GM11168 (cell line): ENCODE data around the gene YPEL2.
"Not testable (repeated sequence)": the region's sequence is repeated elsewhere in the genome, so short reads cannot be mapped to it uniquely, and the experiment has no call there.

Experiments used
- in situ Hi-C: fragments of 300-500 bp; cut with MboI; formaldehyde crosslinking; loops from one replicate; pipeline ENCODE4 v1.12.0; 2022; ENCODE audit warnings: low sequenced_read_pairs; ENCODE audit not compliant: unreplicated experiment

YPEL2 gene

DNA sequence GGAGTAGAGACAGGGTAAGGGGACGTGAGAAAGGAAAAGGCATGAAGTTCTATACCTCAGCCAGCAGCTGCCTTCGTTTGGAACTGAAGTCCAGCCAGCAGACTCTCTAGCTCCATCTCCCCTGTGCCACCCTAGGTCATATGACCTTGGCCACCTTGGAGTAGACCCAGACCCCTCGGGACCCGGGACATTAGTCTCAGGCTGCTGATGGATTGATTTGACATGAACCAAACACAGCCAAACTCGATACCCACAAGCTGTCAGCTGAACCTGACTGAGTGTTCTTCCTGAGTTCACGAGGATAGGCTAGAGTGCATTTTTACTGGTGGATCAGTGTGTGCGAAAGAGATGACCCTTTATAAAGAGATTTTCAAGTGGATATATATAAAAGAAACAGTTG, 68.5 kb downstream of the YPEL2 start:
- in situ Hi-C loops, result no loop called here

DNA sequence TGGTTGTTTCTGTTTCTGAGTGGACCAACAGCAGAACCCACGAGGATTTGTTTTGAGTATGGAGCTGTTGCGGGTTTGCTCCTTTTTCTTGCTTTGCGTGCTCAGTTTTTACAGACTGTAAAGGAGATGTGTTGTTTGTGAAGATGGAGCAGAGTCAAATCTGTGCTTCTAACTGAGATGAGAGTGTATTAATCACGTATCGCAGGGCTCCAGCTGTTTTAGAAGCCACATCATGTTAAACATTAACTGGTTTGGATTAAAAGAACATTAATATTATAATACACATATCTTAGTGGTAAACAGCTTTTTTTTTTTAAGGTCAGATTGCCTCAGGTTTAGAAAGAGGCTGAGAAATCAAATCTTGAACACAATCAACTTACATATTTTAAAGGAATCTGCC, 69.4 kb downstream of the YPEL2 start:
- in situ Hi-C loops, result no loop called here

DNA sequence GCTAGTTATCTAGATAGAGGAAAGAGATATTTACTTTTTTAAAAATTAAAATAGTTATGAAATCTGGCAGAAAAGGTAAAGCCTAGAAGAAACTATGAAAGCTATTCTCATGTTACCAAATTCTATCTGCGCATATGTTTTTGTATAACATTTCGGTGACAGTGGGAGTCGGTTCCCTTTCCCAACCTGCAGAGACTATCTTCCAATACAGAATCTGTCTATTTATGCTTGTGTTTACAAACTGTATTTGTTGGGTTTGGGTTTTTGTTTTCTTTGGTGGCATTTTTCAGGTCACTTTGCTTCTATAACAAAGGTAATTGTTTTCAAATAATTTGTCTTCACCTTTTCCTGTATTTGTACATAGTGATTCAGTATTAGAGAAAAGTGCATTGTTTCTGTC, 69.8 kb downstream of the YPEL2 start:
- in situ Hi-C loops, result no loop called here

DNA sequence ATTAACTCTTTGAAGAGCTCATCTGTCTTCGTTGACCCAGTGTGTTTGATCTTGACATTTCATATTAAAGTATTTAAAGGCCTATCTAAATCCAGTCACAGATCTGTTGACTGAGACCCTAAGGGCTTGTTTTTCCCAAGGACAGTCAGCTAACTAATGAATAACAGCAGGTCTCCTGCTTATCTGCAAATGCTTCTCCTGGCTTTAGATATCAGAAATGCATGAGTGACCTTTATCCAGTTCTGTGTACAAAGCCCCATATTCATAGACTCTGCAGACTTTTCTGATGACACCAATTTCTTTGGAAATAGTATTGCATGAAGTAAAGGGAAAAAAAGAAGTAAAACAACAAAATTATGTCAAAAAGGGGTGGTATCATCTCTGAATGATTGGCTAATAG, 70.3 kb downstream of the YPEL2 start:
- in situ Hi-C loops, result no loop called here

DNA sequence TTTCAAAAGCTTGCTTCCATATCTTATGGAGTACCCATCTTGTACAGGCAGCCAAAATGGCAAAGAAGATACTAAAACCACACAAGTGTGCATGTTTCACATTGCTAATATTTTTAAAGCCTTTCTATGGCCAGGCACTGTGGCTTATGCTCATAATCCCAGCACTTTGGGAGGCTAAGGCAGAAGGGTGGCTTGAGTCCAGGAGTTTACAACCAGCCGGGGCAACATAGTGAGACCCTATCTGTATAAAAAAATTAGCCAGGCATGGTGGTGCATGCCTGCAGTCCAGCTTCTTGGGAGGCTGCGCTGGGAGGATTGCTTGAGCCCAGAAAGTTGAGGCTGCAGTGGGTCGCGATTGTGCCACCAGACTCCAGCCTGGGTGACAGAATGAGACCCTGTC, 71.3 kb downstream of the YPEL2 start:
- in situ Hi-C loops, result no loop called here

- in situ Hi-C loops, result no loop called here
These were observed 73.0 kb downstream of the YPEL2 start for GRCh38 chr17:59404471-59404870.

GRCh38 chr17:59405944-59406705, 74.7 kb downstream of the YPEL2 start:
- in situ Hi-C loops, result no loop called here

GRCh38 chr17:59406808-59407381, 75.4 kb downstream of the YPEL2 start:
- in situ Hi-C loops, result no loop called here

DNA sequence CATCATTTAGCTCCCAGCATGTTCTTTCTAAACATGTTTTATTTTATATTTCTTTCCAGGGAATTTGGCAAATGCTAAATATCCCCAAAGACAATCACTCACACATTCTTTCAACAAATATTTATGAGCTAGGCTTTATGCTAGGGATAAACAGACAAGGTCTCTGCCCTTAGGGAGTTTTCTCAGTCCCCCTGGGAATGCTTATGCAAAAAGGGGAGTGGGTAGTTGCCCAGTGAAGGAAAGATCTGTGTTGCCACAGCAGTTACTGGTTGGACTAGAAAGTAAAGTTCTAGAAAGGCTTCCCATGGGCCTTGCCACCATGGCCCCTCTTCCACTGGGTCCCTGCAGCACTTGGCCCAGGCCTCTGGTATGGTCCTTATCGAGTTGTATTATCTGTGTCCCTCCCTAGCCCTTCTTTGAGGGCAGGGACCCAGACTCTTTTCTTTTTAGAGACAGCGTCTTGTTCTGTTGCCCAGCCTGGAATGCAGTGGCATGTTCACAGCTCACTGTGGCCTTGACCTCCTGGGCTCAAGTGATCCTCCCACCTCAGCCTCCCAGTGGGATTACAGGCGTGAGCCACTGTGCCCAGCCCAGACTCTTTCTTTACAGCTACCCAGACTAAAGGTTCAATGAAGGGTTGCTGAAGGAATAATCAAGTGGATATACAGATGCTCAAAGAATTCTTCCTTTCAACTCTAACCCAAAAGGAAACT, 78.0 kb downstream of the YPEL2 start:
- in situ Hi-C loops, result no loop called here

- in situ Hi-C loops, result no loop called here
These were observed 78.6 kb downstream of the YPEL2 start for GRCh38 chr17:59410049-59410437.

- in situ Hi-C loops, result not testable (repeated sequence)
These were observed 81.0 kb downstream of the YPEL2 start for GRCh38 chr17:59412431-59412830.

DNA sequence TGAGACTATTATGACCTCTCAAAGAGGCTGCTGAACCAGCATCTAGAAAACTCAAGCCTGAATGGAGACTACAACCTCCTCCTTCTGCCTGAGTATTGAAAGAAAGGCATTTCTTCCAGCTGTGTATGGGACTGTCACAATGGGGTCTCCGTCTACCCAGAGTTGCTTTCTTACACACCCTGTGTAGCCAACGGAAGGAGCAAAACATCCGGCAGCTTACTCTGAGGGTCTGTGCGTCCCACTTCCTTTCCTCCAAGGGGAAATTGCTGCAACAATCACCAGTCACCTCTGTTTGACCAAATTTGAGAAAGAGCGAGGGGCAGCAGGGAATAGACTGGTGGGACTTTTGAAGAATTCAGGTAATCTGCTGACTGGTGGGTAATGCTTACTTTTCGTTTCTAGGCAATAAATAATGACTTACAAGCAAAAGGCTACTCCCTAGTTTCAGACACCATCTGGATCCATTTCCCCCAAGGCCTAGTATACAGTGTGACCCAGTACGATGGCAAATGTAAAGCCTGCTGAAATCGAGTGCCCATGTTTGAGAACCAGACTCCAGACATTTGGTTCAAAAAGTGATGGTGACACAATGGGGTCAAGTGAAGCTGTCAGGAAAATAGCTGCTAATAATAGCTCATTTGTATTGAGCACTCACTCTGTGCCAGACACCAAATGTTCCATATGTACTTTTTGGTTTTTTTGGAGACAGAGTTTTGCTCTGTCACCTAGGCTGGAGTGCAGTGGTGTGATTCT, 81.7 kb downstream of the YPEL2 start:
- in situ Hi-C loops, result no loop called here

- in situ Hi-C loops, result no loop called here
These were observed 83.9 kb downstream of the YPEL2 start for GRCh38 chr17:59415397-59415796.

- in situ Hi-C loops, result no loop called here
These were observed 84.7 kb downstream of the YPEL2 start for GRCh38 chr17:59416184-59416583.

DNA sequence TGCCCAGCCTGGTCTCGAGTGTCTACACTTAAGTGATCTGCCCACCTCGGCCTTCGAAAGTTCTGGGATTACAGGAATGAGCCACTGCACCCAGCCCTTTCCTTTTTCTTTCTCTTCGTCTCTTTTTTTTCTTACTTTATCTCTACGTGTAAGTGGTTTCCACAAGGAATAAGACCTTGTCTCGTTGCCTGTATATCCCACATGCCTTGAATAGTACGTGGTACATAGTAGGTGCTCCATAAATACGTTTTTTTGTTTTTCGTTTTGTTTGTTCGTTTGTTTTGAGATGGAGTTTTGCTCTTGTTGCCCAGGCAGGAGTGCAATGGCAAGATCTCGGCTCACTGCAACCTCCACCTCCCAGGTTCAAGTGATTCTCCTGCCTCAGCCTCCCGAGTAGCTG, 86.0 kb downstream of the YPEL2 start:
- in situ Hi-C loops, result no loop called here

- in situ Hi-C loops, result no loop called here
These were observed 87.3 kb downstream of the YPEL2 start for GRCh38 chr17:59418732-59419166.

- in situ Hi-C loops, result no loop called here
These were observed 89.4 kb downstream of the YPEL2 start for GRCh38 chr17:59420901-59421300.

GRCh38 chr17:59421722-59422121, 90.3 kb downstream of the YPEL2 start:
- in situ Hi-C loops, result no loop called here

- in situ Hi-C loops, result no loop called here
These were observed 91.8 kb downstream of the YPEL2 start for GRCh38 chr17:59423137-59423724.

- in situ Hi-C loops, result no loop called here
These were observed 92.4 kb downstream of the YPEL2 start for GRCh38 chr17:59423903-59424302.
